Kidney capillary endothelial cell (primary cell): ENCODE data around the gene CDK8.

ENCODE experiments used
- DNase-seq: peaks from one replicate; pipeline ENCODE4 v3.0.0-alpha.2; 2018; ENCODE audit warnings: low spot score

CDK8 gene

GRCh38 chr13:26445092-26445491 is 191.2 kb downstream of the CDK8 start:
- no peak for DNase-seq

GRCh38 chr13:26446751-26447150 is 192.8 kb downstream of the CDK8 start:
- DNase-seq = no peak

- no peak for DNase-seq
Observed at GRCh38 chr13:26448032-26448431, 194.1 kb downstream of the CDK8 start.

DNA sequence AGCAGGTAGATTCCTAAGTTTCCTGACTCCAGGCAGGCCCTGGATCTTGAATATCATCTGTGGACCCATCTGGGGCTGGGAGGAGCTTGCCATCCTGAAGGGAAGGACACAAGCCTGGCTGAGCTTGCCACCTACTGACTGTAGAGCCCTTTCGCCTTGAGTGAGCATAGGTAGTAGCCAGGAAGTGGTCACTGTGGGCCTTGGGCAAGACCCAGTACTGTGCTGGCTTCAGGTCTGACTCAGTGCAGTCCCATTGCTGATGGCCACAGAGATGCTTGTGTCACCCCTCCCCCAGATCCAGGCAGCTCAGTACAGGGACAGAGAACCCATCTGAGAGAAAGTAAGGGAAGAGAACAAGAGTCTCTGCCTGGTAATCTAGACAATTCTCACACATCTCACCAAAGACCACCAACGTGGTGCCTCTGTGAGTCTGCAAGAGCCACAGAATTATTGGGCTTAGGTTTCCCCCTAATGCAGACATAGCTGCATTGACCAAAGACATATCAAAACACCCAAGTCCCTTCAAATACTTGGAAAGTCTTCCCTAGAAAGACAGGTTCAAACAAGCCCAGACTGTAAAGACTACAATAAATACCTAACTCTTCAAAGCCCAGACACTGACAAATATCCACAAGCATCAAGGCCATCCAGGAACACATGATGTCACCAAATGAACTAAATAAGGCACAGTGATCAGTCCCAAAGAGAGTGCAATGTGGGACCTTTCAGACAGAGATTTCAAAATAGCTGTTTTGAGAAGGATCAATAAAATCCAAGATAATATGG is 195.3 kb downstream of the CDK8 start:
- no peak for DNase-seq
